ENCODE measurements around the gene MED25.

The MED25 gene

GRCh38 chr19:49861541-49862378 lies 43.7 kb downstream of the MED25 start:
- no peaks in the 10 kb centered on the region for H3K9me3 ChIP-seq (ENCODE audit: control insufficient read depth in 2 of 2, low read length in 2 of 2)
- H3K27me3 ChIP-seq (ENCODE audit: control insufficient read depth in 2 of 2, insufficient read depth in 2 of 2, low read length in 2 of 2): no peaks in the 10 kb centered on the region
- no peak overlapping the region for H3K4me3 ChIP-seq (ENCODE audit: low read length in 2 of 2)
- H3K4me1 ChIP-seq (ENCODE audit: control insufficient read depth in 2 of 2, insufficient read depth in 2 of 2, low read length in 2 of 2): peaks cover 7 to 10% of the 10 kb centered on the region in 2 donors
- peak overlapping the region in 1 of 2 donors; percentile 56 for H3K27ac ChIP-seq (ENCODE audit: low read depth in 2 of 2, low read length in 2 of 2)
- H3K9ac ChIP-seq (ENCODE audit: low read depth in 1 of 2, low read length in 2 of 2): no peak overlapping the region
- peaks cover 27 to 48% of the 10 kb centered on the region in 2 donors for H3K36me3 ChIP-seq (ENCODE audit: control insufficient read depth in 2 of 2, insufficient read depth in 2 of 2, low read length in 2 of 2)

GRCh38 chr19:49862391-49863253 lies 44.5 kb downstream of the MED25 start:
- Histone ChIP-seq H3K27ac (ENCODE audit: low read depth in 2 of 2, low read length in 2 of 2) (no peak overlapping the region), H3K36me3 (ENCODE audit: control insufficient read depth in 2 of 2, insufficient read depth in 2 of 2, low read length in 2 of 2) (peaks cover 23 to 43% of the 10 kb centered on the region in 2 donors)

GRCh38 chr19:49863254-49863934 lies 45.3 kb downstream of the MED25 start:
- Histone ChIP-seq H3K27me3 (ENCODE audit: control insufficient read depth in 2 of 2, insufficient read depth in 2 of 2, low read length in 2 of 2) (no peaks in the 10 kb centered on the region), H3K36me3 (ENCODE audit: control insufficient read depth in 2 of 2, insufficient read depth in 2 of 2, low read length in 2 of 2) (peaks cover 20 to 36% of the 10 kb centered on the region in 2 donors), H3K4me3 (ENCODE audit: low read length in 2 of 2) (no peak overlapping the region), H3K4me1 (ENCODE audit: control insufficient read depth in 2 of 2, insufficient read depth in 2 of 2, low read length in 2 of 2) (peaks cover 11% of the 10 kb centered on the region in 2 donors), H3K9ac (ENCODE audit: low read depth in 1 of 2, low read length in 2 of 2) (no peak overlapping the region), H3K27ac (ENCODE audit: low read depth in 2 of 2, low read length in 2 of 2) (no peak overlapping the region), H3K9me3 (ENCODE audit: control insufficient read depth in 2 of 2, low read length in 2 of 2) (no peaks in the 10 kb centered on the region)

More at GRCh38 chr19:49862391-49863253, 44.5 kb downstream of the MED25 start:
- Histone ChIP-seq H3K9me3 (ENCODE audit: control insufficient read depth in 2 of 2, low read length in 2 of 2) (no peaks in the 10 kb centered on the region), H3K4me3 (ENCODE audit: low read length in 2 of 2) (no peak overlapping the region), H3K4me1 (ENCODE audit: control insufficient read depth in 2 of 2, insufficient read depth in 2 of 2, low read length in 2 of 2) (peaks cover 10 to 11% of the 10 kb centered on the region in 2 donors), H3K27me3 (ENCODE audit: control insufficient read depth in 2 of 2, insufficient read depth in 2 of 2, low read length in 2 of 2) (no peaks in the 10 kb centered on the region), H3K9ac (ENCODE audit: low read depth in 1 of 2, low read length in 2 of 2) (no peak overlapping the region)

- H3K27me3 ChIP-seq (ENCODE audit: control insufficient read depth in 2 of 2, insufficient read depth in 2 of 2, low read length in 2 of 2): no peaks in the 10 kb centered on the region
- no peak overlapping the region for H3K4me3 ChIP-seq (ENCODE audit: low read length in 2 of 2)
- peaks cover 11 to 12% of the 10 kb centered on the region in 2 donors for H3K4me1 ChIP-seq (ENCODE audit: control insufficient read depth in 2 of 2, insufficient read depth in 2 of 2, low read length in 2 of 2)
- H3K27ac ChIP-seq (ENCODE audit: low read depth in 2 of 2, low read length in 2 of 2): no peak overlapping the region
- H3K9me3 ChIP-seq (ENCODE audit: control insufficient read depth in 2 of 2, low read length in 2 of 2): no peaks in the 10 kb centered on the region
- H3K9ac ChIP-seq (ENCODE audit: low read depth in 1 of 2, low read length in 2 of 2): no peak overlapping the region
- H3K36me3 ChIP-seq (ENCODE audit: control insufficient read depth in 2 of 2, insufficient read depth in 2 of 2, low read length in 2 of 2): peaks cover 20 to 32% of the 10 kb centered on the region in 2 donors
Observed at GRCh38 chr19:49863935-49864320, 45.8 kb downstream of the MED25 start.

GRCh38 chr19:49864890-49865289 lies 46.8 kb downstream of the MED25 start:
- Histone ChIP-seq H3K9ac (ENCODE audit: low read depth in 1 of 2, low read length in 2 of 2) (no peak overlapping the region), H3K27ac (ENCODE audit: low read depth in 2 of 2, low read length in 2 of 2) (no peak overlapping the region), H3K4me3 (ENCODE audit: low read length in 2 of 2) (no peak overlapping the region)

GRCh38 chr19:49866933-49867782 lies 49.1 kb downstream of the MED25 start, which contains the start of gene PNKP:
Gene PNKP (minus strand): TSS chr19:49867576. CDS start chr19:49867204, 372 bp downstream.
- no peaks in the 10 kb centered on the region for H3K27me3 ChIP-seq (ENCODE audit: control insufficient read depth in 2 of 2, insufficient read depth in 2 of 2, low read length in 2 of 2)
- peak within 1 kb of the TSS; percentile 94 to 97 for H3K27ac ChIP-seq (ENCODE audit: low read depth in 2 of 2, low read length in 2 of 2)
- H3K9me3 ChIP-seq (ENCODE audit: control insufficient read depth in 2 of 2, low read length in 2 of 2): no peaks in the 10 kb centered on the region
- H3K4me3 ChIP-seq (ENCODE audit: low read length in 2 of 2): peak within 1 kb of the TSS; percentile 80 to 94
- peak within 1 kb of the TSS; percentile 68 to 76 for H3K9ac ChIP-seq (ENCODE audit: low read depth in 1 of 2, low read length in 2 of 2)
- peaks cover 15 to 22% of the 10 kb centered on the region in 2 donors for H3K36me3 ChIP-seq (ENCODE audit: control insufficient read depth in 2 of 2, insufficient read depth in 2 of 2, low read length in 2 of 2)
- H3K4me1 ChIP-seq (ENCODE audit: control insufficient read depth in 2 of 2, insufficient read depth in 2 of 2, low read length in 2 of 2): peaks cover 21 to 28% of the 10 kb centered on the region in 2 donors

More at GRCh38 chr19:49864890-49865289, 46.8 kb downstream of the MED25 start:
- peaks cover 11 to 15% of the 10 kb centered on the region in 2 donors for H3K4me1 ChIP-seq (ENCODE audit: control insufficient read depth in 2 of 2, insufficient read depth in 2 of 2, low read length in 2 of 2)
- no peaks in the 10 kb centered on the region for H3K27me3 ChIP-seq (ENCODE audit: control insufficient read depth in 2 of 2, insufficient read depth in 2 of 2, low read length in 2 of 2)
- H3K9me3 ChIP-seq (ENCODE audit: control insufficient read depth in 2 of 2, low read length in 2 of 2): no peaks in the 10 kb centered on the region
- peaks cover 16 to 27% of the 10 kb centered on the region in 2 donors for H3K36me3 ChIP-seq (ENCODE audit: control insufficient read depth in 2 of 2, insufficient read depth in 2 of 2, low read length in 2 of 2)

- Histone ChIP-seq H3K27ac (ENCODE audit: low read depth in 2 of 2, low read length in 2 of 2) (peak overlapping the region; percentile 79 to 97), H3K4me1 (ENCODE audit: control insufficient read depth in 2 of 2, insufficient read depth in 2 of 2, low read length in 2 of 2) (peaks cover 21 to 28% of the 10 kb centered on the region in 2 donors), H3K9ac (ENCODE audit: low read depth in 1 of 2, low read length in 2 of 2) (peak overlapping the region; percentile 52 to 68), H3K36me3 (ENCODE audit: control insufficient read depth in 2 of 2, insufficient read depth in 2 of 2, low read length in 2 of 2) (peaks cover 8 to 12% of the 10 kb centered on the region in 2 donors), H3K9me3 (ENCODE audit: control insufficient read depth in 2 of 2, low read length in 2 of 2) (no peaks in the 10 kb centered on the region), H3K27me3 (ENCODE audit: control insufficient read depth in 2 of 2, insufficient read depth in 2 of 2, low read length in 2 of 2) (no peaks in the 10 kb centered on the region), H3K4me3 (ENCODE audit: low read length in 2 of 2) (peak overlapping the region; percentile 67 to 69)
Observed at GRCh38 chr19:49869009-49869483, 51.0 kb downstream of the MED25 start.

GRCh38 chr19:49869484-49870308 lies 51.6 kb downstream of the MED25 start:
- peak overlapping the region; percentile 92 to 97 for H3K27ac ChIP-seq (ENCODE audit: low read depth in 2 of 2, low read length in 2 of 2)
- peak overlapping the region; percentile 62 to 74 for H3K9ac ChIP-seq (ENCODE audit: low read depth in 1 of 2, low read length in 2 of 2)
- peak overlapping the region; percentile 69 to 80 for H3K4me3 ChIP-seq (ENCODE audit: low read length in 2 of 2)
- no peaks in the 10 kb centered on the region for H3K27me3 ChIP-seq (ENCODE audit: control insufficient read depth in 2 of 2, insufficient read depth in 2 of 2, low read length in 2 of 2)
- H3K9me3 ChIP-seq (ENCODE audit: control insufficient read depth in 2 of 2, low read length in 2 of 2): no peaks in the 10 kb centered on the region
- H3K36me3 ChIP-seq (ENCODE audit: control insufficient read depth in 2 of 2, insufficient read depth in 2 of 2, low read length in 2 of 2): peaks cover 3 to 5% of the 10 kb centered on the region in 2 donors
- peaks cover 21 to 28% of the 10 kb centered on the region in 2 donors for H3K4me1 ChIP-seq (ENCODE audit: control insufficient read depth in 2 of 2, insufficient read depth in 2 of 2, low read length in 2 of 2)

All from mucosa of rectum (tissue), 2 donors.